BE2C (cell line): ENCODE measurements around the gene COL23A1.

Experiments
- DNase-seq: peaks from one replicate; pipeline ENCODE4 v3.0.0-alpha.2; 2020
- H3K27me3 ChIP-seq: fragments of 250-450 bp; sonication (Bioruptor Pico); 2 replicates; pipeline ENCODE4 v1.5.1; 2020; ENCODE audit warnings: mild to moderate bottlenecking
- H3K36me3 ChIP-seq: fragments of 250-450 bp; sonication (Bioruptor Pico); 2 replicates; pipeline ENCODE4 v1.5.1; 2020; ENCODE audit warnings: mild to moderate bottlenecking
- H3K4me1 ChIP-seq: fragments of 250-450 bp; sonication (Bioruptor Pico); 2 replicates; pipeline ENCODE4 v1.5.1; 2020
- H3K4me3 ChIP-seq: 2 replicates; pipeline ENCODE4 v1.5.1; 2011; ENCODE audit warnings: low read depth, low read length
- H3K9me3 ChIP-seq: fragments of 250-450 bp; sonication (Bioruptor Pico); 2 replicates; pipeline ENCODE4 v1.5.1; 2020
- CTCF ChIP-seq: IDR thresholded peaks from 2 replicates; pipeline ENCODE4 v1.5.1; 2012; ENCODE audit warnings: mild to moderate bottlenecking, low read depth, low read length

Gene COL23A1

GRCh38 chr5:178462816-178463215, 127.4 kb downstream of the COL23A1 start:
- no peaks in the 10 kb centered on the region for H3K9me3 ChIP-seq
- no peak overlapping the region for H3K4me3 ChIP-seq
- H3K4me1 ChIP-seq: no peaks in the 10 kb centered on the region
- H3K27me3 ChIP-seq: no peaks in the 10 kb centered on the region
- no peaks in the 10 kb centered on the region for H3K36me3 ChIP-seq
- no peak for DNase-seq
- no peak for TF ChIP-seq CTCF

GRCh38 chr5:178462076-178462475, 128.1 kb downstream of the COL23A1 start:
- no peaks in the 10 kb centered on the region for H3K36me3 ChIP-seq
- H3K4me3 ChIP-seq: no peak overlapping the region
- no peaks in the 10 kb centered on the region for H3K9me3 ChIP-seq
- DNase-seq: no peak
- no peaks in the 10 kb centered on the region for H3K4me1 ChIP-seq
- TF ChIP-seq CTCF: no peak
- no peaks in the 10 kb centered on the region for H3K27me3 ChIP-seq

- no peaks in the 10 kb centered on the region for H3K4me1 ChIP-seq
- no peaks in the 10 kb centered on the region for H3K9me3 ChIP-seq
- DNase-seq: peak; percentile 81
- H3K27me3 ChIP-seq: no peaks in the 10 kb centered on the region
- no peak overlapping the region for H3K4me3 ChIP-seq
- H3K36me3 ChIP-seq: no peaks in the 10 kb centered on the region
- peak; percentile 90 for TF ChIP-seq CTCF
Measured at GRCh38 chr5:178461004-178461730, 129.0 kb downstream of the COL23A1 start.

- TF ChIP-seq CTCF: no peak
- Histone ChIP-seq H3K36me3 (no peaks in the 10 kb centered on the region), H3K27me3 (no peaks in the 10 kb centered on the region), H3K9me3 (no peaks in the 10 kb centered on the region), H3K4me3 (no peak overlapping the region), H3K4me1 (no peaks in the 10 kb centered on the region)
- DNase-seq: no peak
Measured at GRCh38 chr5:178460598-178460997, 129.6 kb downstream of the COL23A1 start.

GRCh38 chr5:178460174-178460573, 130.0 kb downstream of the COL23A1 start:
- no peak for DNase-seq
- Histone ChIP-seq H3K27me3 (no peaks in the 10 kb centered on the region), H3K4me3 (no peak overlapping the region), H3K36me3 (no peaks in the 10 kb centered on the region), H3K9me3 (no peaks in the 10 kb centered on the region), H3K4me1 (no peaks in the 10 kb centered on the region)
- TF ChIP-seq CTCF: no peak

GRCh38 chr5:178458140-178458539, 132.1 kb downstream of the COL23A1 start:
- Histone ChIP-seq H3K4me3 (no peak overlapping the region), H3K4me1 (no peaks in the 10 kb centered on the region; the same call in 1 of the 2 replicates), H3K27me3 (no peaks in the 10 kb centered on the region), H3K9me3 (no peaks in the 10 kb centered on the region), H3K36me3 (no peaks in the 10 kb centered on the region)
- no peak for DNase-seq
- TF ChIP-seq CTCF: no peak
